ENCODE measurements around the gene SETDB1.

Gene SETDB1

DNA sequence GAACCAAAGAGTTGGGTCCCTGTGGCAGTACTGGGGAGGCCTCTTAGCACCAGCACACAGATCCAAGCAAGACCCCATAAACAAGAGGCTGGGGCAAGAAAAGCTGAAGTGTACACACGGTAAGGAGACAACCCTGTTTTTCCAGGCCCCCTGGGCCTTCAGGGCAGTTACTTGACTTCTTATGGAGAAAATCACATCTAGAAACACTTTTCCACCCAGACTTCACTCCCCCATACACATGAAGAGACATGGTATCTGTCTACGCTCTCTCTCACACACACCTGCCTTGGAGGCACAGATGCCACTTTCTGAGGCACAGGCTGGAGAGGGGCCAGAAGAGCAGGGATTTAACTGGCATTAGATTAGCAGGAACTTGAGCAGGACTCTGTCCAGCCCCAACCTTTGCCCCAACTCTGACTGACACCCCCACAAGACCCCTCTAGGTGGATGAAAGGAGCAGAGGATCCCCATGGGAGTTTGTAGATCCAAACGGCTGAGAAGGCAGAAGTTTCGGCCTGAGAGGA lies 46.3 kb downstream of the SETDB1 start:
- H2AFZ ChIP-seq = no peak overlapping the region
- no peak overlapping the region for H3K9ac ChIP-seq
- H3K4me3 ChIP-seq (ENCODE audit: low read depth, low read length) = peak overlapping the region; percentile 79
- peak overlapping the region; percentile 72 for H3K27ac ChIP-seq
- H3K9me3 ChIP-seq (ENCODE audit: control insufficient read depth, low read length) = no peaks in the 10 kb centered on the region
- no peaks in the 10 kb centered on the region for H3K27me3 ChIP-seq (ENCODE audit: control insufficient read depth, insufficient read depth, low read length)
- peaks cover 24% of the 10 kb centered on the region for H3K4me1 ChIP-seq
- H3K36me3 ChIP-seq (ENCODE audit: control insufficient read depth, insufficient read depth, low read length) = no peaks in the 10 kb centered on the region
- H3K4me2 ChIP-seq (ENCODE audit: low read length) = peak overlapping the region; percentile 89
- peaks cover 13% of the 10 kb centered on the region for H3K79me2 ChIP-seq
- TF ChIP-seq, protein P1, sequence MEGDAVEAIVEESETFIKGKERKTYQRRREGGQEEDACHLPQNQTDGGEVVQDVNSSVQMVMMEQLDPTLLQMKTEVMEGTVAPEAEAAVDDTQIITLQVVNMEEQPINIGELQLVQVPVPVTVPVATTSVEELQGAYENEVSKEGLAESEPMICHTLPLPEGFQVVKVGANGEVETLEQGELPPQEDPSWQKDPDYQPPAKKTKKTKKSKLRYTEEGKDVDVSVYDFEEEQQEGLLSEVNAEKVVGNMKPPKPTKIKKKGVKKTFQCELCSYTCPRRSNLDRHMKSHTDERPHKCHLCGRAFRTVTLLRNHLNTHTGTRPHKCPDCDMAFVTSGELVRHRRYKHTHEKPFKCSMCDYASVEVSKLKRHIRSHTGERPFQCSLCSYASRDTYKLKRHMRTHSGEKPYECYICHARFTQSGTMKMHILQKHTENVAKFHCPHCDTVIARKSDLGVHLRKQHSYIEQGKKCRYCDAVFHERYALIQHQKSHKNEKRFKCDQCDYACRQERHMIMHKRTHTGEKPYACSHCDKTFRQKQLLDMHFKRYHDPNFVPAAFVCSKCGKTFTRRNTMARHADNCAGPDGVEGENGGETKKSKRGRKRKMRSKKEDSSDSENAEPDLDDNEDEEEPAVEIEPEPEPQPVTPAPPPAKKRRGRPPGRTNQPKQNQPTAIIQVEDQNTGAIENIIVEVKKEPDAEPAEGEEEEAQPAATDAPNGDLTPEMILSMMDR (IDR thresholded peaks at IDR 0.05) = no peak

DNA sequence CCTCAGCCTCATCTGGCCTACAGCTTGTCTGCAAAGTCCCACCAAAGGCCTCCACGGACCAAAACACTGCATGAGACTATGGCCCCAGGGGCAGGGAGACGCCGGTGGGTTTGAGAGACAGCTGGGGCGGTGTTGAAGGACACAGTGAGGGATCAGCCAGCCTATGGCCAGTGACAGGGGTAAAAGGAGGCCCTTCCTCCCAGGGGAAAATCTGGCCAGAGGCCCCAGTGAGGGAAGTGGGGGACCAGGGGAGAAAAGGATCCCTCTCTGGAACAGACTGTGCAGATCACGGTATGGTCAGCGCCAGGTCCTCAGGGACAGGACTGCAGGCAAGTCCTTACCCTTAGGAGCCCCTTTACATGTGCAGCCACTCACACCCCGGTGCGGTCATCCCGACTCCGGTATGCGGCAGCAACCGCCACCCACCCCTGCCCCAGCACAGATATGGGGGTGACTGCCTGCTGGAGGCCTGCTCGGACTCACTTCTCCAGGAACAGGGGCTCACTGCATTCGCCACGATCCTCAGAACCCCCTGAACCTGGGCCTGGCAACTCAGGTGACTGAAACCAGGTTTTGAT lies 47.2 kb downstream of the SETDB1 start:
- no peak overlapping the region for H3K9ac ChIP-seq
- H3K36me3 ChIP-seq (ENCODE audit: control insufficient read depth, insufficient read depth, low read length) = no peaks in the 10 kb centered on the region
- H3K9me3 ChIP-seq (ENCODE audit: control insufficient read depth, low read length) = no peaks in the 10 kb centered on the region
- TF ChIP-seq, protein P1 (IDR thresholded peaks at IDR 0.05) = no peak
- peak overlapping the region; percentile 66 for H3K27ac ChIP-seq
- H3K4me3 ChIP-seq (ENCODE audit: low read depth, low read length) = peak overlapping the region; percentile 79
- H3K27me3 ChIP-seq (ENCODE audit: control insufficient read depth, insufficient read depth, low read length) = no peaks in the 10 kb centered on the region
- H3K4me1 ChIP-seq = peaks cover 25% of the 10 kb centered on the region
- H2AFZ ChIP-seq = no peak overlapping the region
- H3K79me2 ChIP-seq = peaks cover 13% of the 10 kb centered on the region
- H3K4me2 ChIP-seq (ENCODE audit: low read length) = peak overlapping the region; percentile 89

DNA sequence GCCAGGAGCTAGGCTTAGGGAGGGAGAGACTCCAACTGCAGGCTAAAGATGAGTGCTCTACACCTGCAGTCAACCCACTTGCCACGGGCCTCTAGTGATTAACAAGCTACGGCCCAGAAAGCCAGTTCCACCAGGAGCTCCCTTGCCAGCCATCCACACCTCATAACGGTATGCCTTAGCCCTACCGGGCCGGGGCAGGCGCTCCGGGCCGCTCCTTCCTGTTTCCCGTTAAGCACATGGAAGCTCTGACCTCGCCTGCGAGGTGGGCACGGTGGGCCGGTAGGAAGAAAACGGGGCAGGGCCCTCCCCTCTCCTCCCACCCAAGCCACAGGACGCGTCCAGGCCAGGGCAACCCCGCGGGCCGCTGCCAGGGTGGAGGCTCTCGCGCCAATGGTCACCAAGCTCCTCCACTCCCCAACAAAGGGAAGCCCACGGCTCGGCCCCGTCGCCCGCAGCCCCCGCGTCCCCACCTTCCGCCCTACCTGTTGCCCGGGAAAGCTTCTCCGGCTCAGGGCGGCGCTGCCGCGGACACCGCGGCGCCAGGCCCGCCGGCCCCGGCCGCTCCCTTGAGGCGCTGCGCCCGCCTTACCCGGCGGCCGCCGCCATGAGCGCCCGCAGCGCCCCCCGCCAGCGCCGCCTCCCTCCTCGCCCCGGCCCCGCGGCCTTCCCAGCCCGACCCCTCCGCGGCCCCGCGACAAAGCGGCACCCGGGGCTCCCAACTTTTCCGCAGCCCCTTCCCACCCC lies 47.8 kb downstream of the SETDB1 start:
- Histone ChIP-seq H3K9me3 (ENCODE audit: control insufficient read depth, low read length) (no peaks in the 10 kb centered on the region), H3K9ac (no peak overlapping the region), H3K4me2 (ENCODE audit: low read length) (peak overlapping the region; percentile 89), H3K36me3 (ENCODE audit: control insufficient read depth, insufficient read depth, low read length) (no peaks in the 10 kb centered on the region), H3K27me3 (ENCODE audit: control insufficient read depth, insufficient read depth, low read length) (no peaks in the 10 kb centered on the region), H3K27ac (peak overlapping the region; percentile 66), H2AFZ (peak overlapping the region; percentile 73), H3K4me1 (peaks cover 25% of the 10 kb centered on the region), H3K4me3 (ENCODE audit: low read depth, low read length) (peak overlapping the region; percentile 79), H3K79me2 (peaks cover 13% of the 10 kb centered on the region)
- TF ChIP-seq, protein P1 (IDR thresholded peaks at IDR 0.05) = no peak

DNA sequence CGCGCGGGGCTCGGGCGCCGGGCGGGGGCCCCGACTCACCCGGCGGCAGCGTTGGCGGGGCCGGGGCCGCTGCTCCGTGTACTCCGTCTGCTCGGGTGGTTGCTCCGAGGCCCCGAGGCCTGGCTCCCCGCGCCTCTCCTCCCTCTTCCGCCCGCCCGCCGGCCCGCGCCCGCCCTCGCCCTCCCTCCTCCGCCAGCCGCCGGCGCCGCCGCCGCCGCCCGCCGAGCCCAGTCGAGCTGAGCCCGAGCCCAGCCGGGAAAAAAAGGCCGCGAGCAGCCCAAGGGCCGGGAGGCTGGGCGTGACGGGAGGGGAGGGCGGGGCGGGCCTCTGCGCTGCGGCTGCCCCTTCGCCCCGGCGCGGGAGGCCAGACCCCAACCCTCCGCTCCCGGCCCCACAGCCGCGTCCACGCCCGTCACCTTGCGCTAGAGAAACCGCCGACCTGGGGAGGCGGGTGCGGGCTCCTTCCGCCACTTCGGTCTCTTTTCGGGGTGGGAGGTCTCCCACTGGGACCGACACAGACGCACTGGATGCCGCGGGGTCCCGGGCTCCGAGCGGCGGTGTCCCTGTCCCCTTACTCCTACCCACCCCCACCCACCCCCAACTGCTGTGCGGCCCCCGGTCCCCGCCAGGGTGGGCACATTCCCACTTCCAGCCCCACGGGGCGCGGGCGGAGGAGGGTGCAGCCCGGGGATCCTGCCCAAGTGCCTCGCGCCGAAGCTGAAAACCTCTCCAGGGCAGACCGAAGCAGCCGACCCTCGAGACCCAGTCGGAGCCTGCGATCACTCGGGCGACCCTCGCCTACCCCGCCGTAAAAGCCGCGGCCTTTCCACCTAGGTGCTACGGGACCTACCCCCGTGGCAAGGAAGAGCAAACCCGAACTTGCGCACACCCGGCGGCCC lies 48.7 kb downstream of the SETDB1 start, which contains the start of gene CERS2:
TSS of gene CERS2 (minus strand) at position 256 of the 899 bp plus-strand sequence. CDS start 5,745 bp downstream, outside the sequence.
- Histone ChIP-seq H3K27ac (peak within 1 kb of the TSS; percentile 66), H3K4me3 (ENCODE audit: low read depth, low read length) (peak within 1 kb of the TSS; percentile 79), H2AFZ (peak within 1 kb of the TSS; percentile 80), H3K4me1 (peaks cover 29% of the 10 kb centered on the region), H3K4me2 (ENCODE audit: low read length) (peak within 1 kb of the TSS; percentile 89), H3K9me3 (ENCODE audit: control insufficient read depth, low read length) (no peaks in the 10 kb centered on the region), H3K9ac (no peak within 1 kb of the TSS), H3K36me3 (ENCODE audit: control insufficient read depth, insufficient read depth, low read length) (no peaks in the 10 kb centered on the region), H3K27me3 (ENCODE audit: control insufficient read depth, insufficient read depth, low read length) (no peaks in the 10 kb centered on the region), H3K79me2 (peaks cover 10% of the 10 kb centered on the region)
- TF ChIP-seq, protein P1 (IDR thresholded peaks at IDR 0.05) = no peak
